Measurements from ENCODE around the gene NEDD4L. TPM values are rescaled to one million over a fixed set of nuclear protein-coding genes. Genes with fewer than 3 reads are reported as not detected.

The NEDD4L gene
- polyA plus RNA-seq, 1 of the 3 experiments (the other 2 are of a cell fraction), result 13.2 TPM

DNA sequence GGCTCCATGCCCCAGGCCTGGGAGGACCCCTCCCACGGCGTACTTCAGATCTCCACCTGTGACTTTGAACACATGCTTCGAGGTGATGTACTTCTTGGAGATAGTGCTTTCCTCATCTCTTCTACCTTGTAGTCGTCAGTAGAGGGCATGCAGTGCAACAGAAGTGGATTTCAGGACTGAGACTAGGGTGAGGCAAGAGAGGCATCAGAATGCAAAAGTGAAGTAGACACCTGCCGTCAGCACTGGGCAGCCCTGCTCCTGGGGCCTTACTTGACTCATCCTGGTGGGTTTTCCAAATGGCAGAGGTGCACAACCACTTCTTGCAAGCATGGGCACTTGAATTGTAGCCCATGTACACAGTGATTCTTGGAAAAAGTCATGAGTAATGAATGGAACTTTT, 258.8 kb downstream of the NEDD4L start:
- ChIA-PET POLR2A (no interaction called here), CTCF (no interaction called here)
- H3K9me3 ChIP-seq, result no peaks in the 10 kb centered on the region
- no peak overlapping the region for H3K27ac ChIP-seq (ENCODE audit: low read depth in 2 of 2, low read length in 1 of 2)
- no peaks in the 10 kb centered on the region for H3F3A ChIP-seq (replicated peaks; ENCODE audit: insufficient read depth)
- no peak overlapping the region for H2AFZ ChIP-seq (ENCODE audit: low read depth)
- 80% methylated on average over 5 of the region's 5 CpGs for WGBS (ENCODE audit: low lambda C conversion rate)
- no peak for DNase-seq
- H3K9me2 ChIP-seq, result no peaks in the 10 kb centered on the region
- H3K36me3 ChIP-seq (replicated peaks in 1 of 2; ENCODE audit: control insufficient read depth in 1 of 2, insufficient read depth in 2 of 2, low read length in 1 of 2), result no peaks in the 10 kb centered on the region
- no peaks in the 10 kb centered on the region for H4K20me1 ChIP-seq (ENCODE audit: insufficient read depth)
- peaks cover 0 to 6% of the 10 kb centered on the region in 2 experiments; a peak in 2 of 4 replicates for H3K4me1 ChIP-seq (ENCODE audit: control insufficient read depth in 1 of 2, insufficient read depth in 2 of 2, low read depth in 1 of 2, low read length in 1 of 2)
- no peak overlapping the region for H3K4me3 ChIP-seq (ENCODE audit: low read depth in 2 of 2, low read length in 1 of 2)
- H3K4me2 ChIP-seq, result no peak overlapping the region
- H3K9ac ChIP-seq, result no peak overlapping the region
- no peaks in the 10 kb centered on the region for H3K79me2 ChIP-seq (ENCODE audit: insufficient read depth)
- TF ChIP-seq POLR2AphosphoS5 (IDR thresholded peaks at IDR 0.05; ENCODE audit: low read depth, low read length) (no peak), RCOR1 (IDR thresholded peaks at IDR 0.05; ENCODE audit: low read length) (no peak)
- H3K27me3 ChIP-seq (ENCODE audit: insufficient read depth), result no peaks in the 10 kb centered on the region

DNA sequence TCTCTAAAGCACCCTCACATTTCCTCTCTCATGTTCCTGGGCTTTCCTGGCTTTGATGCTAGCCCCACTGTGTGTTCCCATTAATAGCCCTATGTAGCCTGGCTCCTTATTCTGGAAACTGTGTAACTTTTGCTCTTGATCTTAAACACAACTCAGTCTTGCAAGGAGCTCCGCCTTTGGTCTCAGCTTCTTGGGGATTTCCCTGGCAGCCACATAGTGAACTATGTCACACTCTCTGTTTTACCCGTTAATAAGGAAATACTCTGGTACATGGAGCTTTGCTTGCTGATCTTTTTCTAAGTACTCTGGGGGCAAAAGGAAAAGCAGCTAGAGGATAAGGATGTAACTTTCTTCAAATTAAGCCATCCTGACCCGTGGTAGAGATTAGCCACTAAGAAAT, 259.3 kb downstream of the NEDD4L start:
- peaks cover 2 to 4% of the 10 kb centered on the region in 2 experiments; a peak in 2 of 4 replicates for H3K4me1 ChIP-seq (ENCODE audit: control insufficient read depth in 1 of 2, insufficient read depth in 2 of 2, low read depth in 1 of 2, low read length in 1 of 2)
- TF ChIP-seq TAF1 (IDR thresholded peaks at IDR 0.05; ENCODE audit: borderline replicate concordance, low read depth, low read length), result no peak
- no peak for TF ChIP-seq NRF1 (IDR thresholded peaks at IDR 0.05; ENCODE audit: low read depth, low read length)
- TF ChIP-seq FOXM1 (IDR thresholded peaks at IDR 0.05; ENCODE audit: low read depth), result no peak
- TF ChIP-seq SIN3A (IDR thresholded peaks at IDR 0.05; ENCODE audit: borderline replicate concordance, low read depth, low read length), result no peak
- TF ChIP-seq EZH2phosphoT487 (IDR thresholded peaks at IDR 0.05; ENCODE audit: borderline replicate concordance, low read depth), result no peak
- TF ChIP-seq, protein P1, sequence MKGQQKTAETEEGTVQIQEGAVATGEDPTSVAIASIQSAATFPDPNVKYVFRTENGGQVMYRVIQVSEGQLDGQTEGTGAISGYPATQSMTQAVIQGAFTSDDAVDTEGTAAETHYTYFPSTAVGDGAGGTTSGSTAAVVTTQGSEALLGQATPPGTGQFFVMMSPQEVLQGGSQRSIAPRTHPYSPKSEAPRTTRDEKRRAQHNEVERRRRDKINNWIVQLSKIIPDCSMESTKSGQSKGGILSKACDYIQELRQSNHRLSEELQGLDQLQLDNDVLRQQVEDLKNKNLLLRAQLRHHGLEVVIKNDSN (IDR thresholded peaks at IDR 0.05; ENCODE audit: borderline replicate concordance, low read depth), result no peak
- no peak for TF ChIP-seq FOSL2 (IDR thresholded peaks at IDR 0.05; ENCODE audit: borderline replicate concordance, low read depth)
- TF ChIP-seq, protein P2, sequence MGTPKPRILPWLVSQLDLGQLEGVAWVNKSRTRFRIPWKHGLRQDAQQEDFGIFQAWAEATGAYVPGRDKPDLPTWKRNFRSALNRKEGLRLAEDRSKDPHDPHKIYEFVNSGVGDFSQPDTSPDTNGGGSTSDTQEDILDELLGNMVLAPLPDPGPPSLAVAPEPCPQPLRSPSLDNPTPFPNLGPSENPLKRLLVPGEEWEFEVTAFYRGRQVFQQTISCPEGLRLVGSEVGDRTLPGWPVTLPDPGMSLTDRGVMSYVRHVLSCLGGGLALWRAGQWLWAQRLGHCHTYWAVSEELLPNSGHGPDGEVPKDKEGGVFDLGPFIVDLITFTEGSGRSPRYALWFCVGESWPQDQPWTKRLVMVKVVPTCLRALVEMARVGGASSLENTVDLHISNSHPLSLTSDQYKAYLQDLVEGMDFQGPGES (IDR thresholded peaks at IDR 0.05; ENCODE audit: low read depth, low read length), result no peak
- no peak for TF ChIP-seq FOXJ3 (CRISPR knock-in tag; IDR thresholded peaks at IDR 0.05)
- no peak for TF ChIP-seq ELF1 (IDR thresholded peaks at IDR 0.05)
- no peak for TF ChIP-seq TEAD4 (IDR thresholded peaks at IDR 0.05; ENCODE audit: borderline replicate concordance, insufficient read depth)
- no peak for TF ChIP-seq SMC3 (IDR thresholded peaks at IDR 0.05; ENCODE audit: low read depth, low read length)
- no peak for TF ChIP-seq RAD21 (IDR thresholded peaks at IDR 0.05; ENCODE audit: low read length)
- TF ChIP-seq, protein P3, sequence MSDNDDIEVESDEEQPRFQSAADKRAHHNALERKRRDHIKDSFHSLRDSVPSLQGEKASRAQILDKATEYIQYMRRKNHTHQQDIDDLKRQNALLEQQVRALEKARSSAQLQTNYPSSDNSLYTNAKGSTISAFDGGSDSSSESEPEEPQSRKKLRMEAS (IDR thresholded peaks at IDR 0.05; ENCODE audit: low read depth), result no peak
- no peak for TF ChIP-seq POLR2AphosphoS5 (IDR thresholded peaks at IDR 0.05; ENCODE audit: low read depth, low read length)
- TF ChIP-seq, protein P4, sequence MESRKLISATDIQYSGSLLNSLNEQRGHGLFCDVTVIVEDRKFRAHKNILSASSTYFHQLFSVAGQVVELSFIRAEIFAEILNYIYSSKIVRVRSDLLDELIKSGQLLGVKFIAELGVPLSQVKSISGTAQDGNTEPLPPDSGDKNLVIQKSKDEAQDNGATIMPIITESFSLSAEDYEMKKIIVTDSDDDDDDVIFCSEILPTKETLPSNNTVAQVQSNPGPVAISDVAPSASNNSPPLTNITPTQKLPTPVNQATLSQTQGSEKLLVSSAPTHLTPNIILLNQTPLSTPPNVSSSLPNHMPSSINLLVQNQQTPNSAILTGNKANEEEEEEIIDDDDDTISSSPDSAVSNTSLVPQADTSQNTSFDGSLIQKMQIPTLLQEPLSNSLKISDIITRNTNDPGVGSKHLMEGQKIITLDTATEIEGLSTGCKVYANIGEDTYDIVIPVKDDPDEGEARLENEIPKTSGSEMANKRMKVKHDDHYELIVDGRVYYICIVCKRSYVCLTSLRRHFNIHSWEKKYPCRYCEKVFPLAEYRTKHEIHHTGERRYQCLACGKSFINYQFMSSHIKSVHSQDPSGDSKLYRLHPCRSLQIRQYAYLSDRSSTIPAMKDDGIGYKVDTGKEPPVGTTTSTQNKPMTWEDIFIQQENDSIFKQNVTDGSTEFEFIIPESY (IDR thresholded peaks at IDR 0.05; ENCODE audit: borderline replicate concordance, low read depth), result no peak
- TF ChIP-seq, protein P5, sequence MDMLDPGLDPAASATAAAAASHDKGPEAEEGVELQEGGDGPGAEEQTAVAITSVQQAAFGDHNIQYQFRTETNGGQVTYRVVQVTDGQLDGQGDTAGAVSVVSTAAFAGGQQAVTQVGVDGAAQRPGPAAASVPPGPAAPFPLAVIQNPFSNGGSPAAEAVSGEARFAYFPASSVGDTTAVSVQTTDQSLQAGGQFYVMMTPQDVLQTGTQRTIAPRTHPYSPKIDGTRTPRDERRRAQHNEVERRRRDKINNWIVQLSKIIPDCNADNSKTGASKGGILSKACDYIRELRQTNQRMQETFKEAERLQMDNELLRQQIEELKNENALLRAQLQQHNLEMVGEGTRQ (IDR thresholded peaks at IDR 0.05; ENCODE audit: borderline replicate concordance, low read depth, low read length), result no peak
- TF ChIP-seq RXRA (IDR thresholded peaks at IDR 0.05; ENCODE audit: borderline replicate concordance, low read depth), result no peak
- no peak for TF ChIP-seq MXI1 (IDR thresholded peaks at IDR 0.05; ENCODE audit: low read depth, low read length)
- H3K9ac ChIP-seq, result no peak overlapping the region
- H3K79me2 ChIP-seq (ENCODE audit: insufficient read depth), result no peaks in the 10 kb centered on the region
- no peaks in the 10 kb centered on the region for H3K27me3 ChIP-seq (ENCODE audit: insufficient read depth)
- POLR2A ChIA-PET, result no interaction called here
- H2AFZ ChIP-seq (ENCODE audit: low read depth), result no peak overlapping the region
- H4K20me1 ChIP-seq (ENCODE audit: insufficient read depth), result no peaks in the 10 kb centered on the region
- no peaks in the 10 kb centered on the region for H3K9me3 ChIP-seq
- no peak overlapping the region for H3K27ac ChIP-seq (ENCODE audit: low read depth in 2 of 2, low read length in 1 of 2)
- no peaks in the 10 kb centered on the region for H3K36me3 ChIP-seq (replicated peaks in 1 of 2; ENCODE audit: control insufficient read depth in 1 of 2, insufficient read depth in 2 of 2, low read length in 1 of 2)
- H3K4me2 ChIP-seq, result no peak overlapping the region
- H3K9me2 ChIP-seq, result no peaks in the 10 kb centered on the region
- no peak for DNase-seq
- 82% methylated on average over 3 of the region's 3 CpGs for WGBS (ENCODE audit: low lambda C conversion rate)
- no peak overlapping the region for H3K4me3 ChIP-seq (ENCODE audit: low read depth in 2 of 2, low read length in 1 of 2)
- no peaks in the 10 kb centered on the region for H3F3A ChIP-seq (replicated peaks; ENCODE audit: insufficient read depth)
- CTCF ChIA-PET, result no interaction called here

Data from SK-N-SH (cell line).